ENCODE results near the gene TNS1. TPM values are rescaled to one million over a fixed set of nuclear protein-coding genes. Genes with fewer than 3 reads are reported as not detected.

TNS1 gene
- total and polyA plus RNA-seq, 2 donors (not counting 1 experiment from before 2014, with no cell fraction given): 0.10 to 0.86 TPM

DNA sequence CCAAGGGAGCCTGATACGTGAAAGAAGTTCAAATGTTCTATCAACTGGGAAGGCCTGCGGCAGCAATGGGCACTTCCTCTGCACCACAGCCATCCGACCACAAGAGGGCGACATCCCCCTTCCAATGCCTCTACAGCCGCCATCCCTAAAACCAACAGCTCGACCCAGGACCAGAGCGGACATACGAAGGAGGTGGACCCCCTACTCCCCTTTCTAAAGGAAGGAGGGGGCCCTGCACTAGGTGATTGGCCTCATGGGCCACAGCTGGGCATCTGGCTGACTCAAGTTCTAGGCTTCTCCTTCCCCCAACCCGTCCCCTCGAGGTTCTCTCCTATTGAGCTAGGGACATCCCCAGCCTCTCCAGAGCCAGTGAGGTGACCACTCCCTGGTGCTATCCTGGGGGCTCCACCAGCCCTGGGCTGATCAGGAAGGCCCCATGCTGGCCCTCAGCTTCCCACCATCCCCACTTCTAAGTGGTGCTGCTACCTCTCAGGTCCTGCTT is 217.2 kb downstream of the TNS1 start:
- Mint-ChIP-seq H3K4me1 (peaks cover 16% of the 10 kb centered on the region), H3K4me3 (no peak overlapping the region), H3K27ac (no peak overlapping the region), H3K9me3 (ENCODE audit: insufficient read depth) (peaks cover 3% of the 10 kb centered on the region), H3K27me3 (no peaks in the 10 kb centered on the region)
- H3K27me3 ChIP-seq (replicated peaks in 1 of 4; ENCODE audit: control extremely low read depth in 1 of 4, control insufficient read depth in 3 of 4, insufficient read depth in 4 of 4, low read length in 3 of 4): no peaks in the 10 kb centered on the region
- ATAC-seq (ENCODE audit: low read depth) (peak; percentile 62), DNase-seq (peak; percentile 80)
- H3K4me1 ChIP-seq (ENCODE audit: control insufficient read depth in 2 of 2, insufficient read depth in 2 of 2, low read length in 2 of 2): peaks cover 6 to 17% of the 10 kb centered on the region in 2 donors
- H3K9ac ChIP-seq (ENCODE audit: low read length): no peak overlapping the region
- H2AFZ ChIP-seq (ENCODE audit: insufficient read depth, low read depth, low read length, poor library complexity, severe bottlenecking): peak overlapping the region; percentile 56
- intact Hi-C loops (cut with micrococcal nuclease): loop anchor here (1.0 to 5.0 kb wide), 3 partner anchors 82 to 209 kb away; no protein-coding TSS in a partner anchor
- H3K36me3 ChIP-seq (replicated peaks in 1 of 2; ENCODE audit: control extremely low read depth in 1 of 2, control insufficient read depth in 1 of 2, extremely low read depth in 1 of 2, insufficient read depth in 2 of 2, low read length in 1 of 2): no peaks in the 10 kb centered on the region
- WGBS (ENCODE audit: insufficient coverage): 20% methylated on average over 10 of the region's 10 CpGs
- H3K4me3 ChIP-seq (ENCODE audit: control extremely low read depth in 1 of 5, extremely low read depth in 1 of 5, insufficient read depth in 1 of 5, low read depth in 2 of 5, low read length in 4 of 5): no peak overlapping the region
- POLR2A ChIA-PET: no interaction called here
- H3K4me2 ChIP-seq (replicated peaks; ENCODE audit: low read depth, low read length, poor library complexity, severe bottlenecking): no peak overlapping the region
- no peaks in the 10 kb centered on the region for H3K79me2 ChIP-seq (ENCODE audit: control insufficient read depth, insufficient read depth, low read length)
- H4K20me1 ChIP-seq (ENCODE audit: control insufficient read depth, insufficient read depth, low read length, poor library complexity, severe bottlenecking): no peaks in the 10 kb centered on the region
- TF ChIP-seq, protein P1, sequence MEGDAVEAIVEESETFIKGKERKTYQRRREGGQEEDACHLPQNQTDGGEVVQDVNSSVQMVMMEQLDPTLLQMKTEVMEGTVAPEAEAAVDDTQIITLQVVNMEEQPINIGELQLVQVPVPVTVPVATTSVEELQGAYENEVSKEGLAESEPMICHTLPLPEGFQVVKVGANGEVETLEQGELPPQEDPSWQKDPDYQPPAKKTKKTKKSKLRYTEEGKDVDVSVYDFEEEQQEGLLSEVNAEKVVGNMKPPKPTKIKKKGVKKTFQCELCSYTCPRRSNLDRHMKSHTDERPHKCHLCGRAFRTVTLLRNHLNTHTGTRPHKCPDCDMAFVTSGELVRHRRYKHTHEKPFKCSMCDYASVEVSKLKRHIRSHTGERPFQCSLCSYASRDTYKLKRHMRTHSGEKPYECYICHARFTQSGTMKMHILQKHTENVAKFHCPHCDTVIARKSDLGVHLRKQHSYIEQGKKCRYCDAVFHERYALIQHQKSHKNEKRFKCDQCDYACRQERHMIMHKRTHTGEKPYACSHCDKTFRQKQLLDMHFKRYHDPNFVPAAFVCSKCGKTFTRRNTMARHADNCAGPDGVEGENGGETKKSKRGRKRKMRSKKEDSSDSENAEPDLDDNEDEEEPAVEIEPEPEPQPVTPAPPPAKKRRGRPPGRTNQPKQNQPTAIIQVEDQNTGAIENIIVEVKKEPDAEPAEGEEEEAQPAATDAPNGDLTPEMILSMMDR (IDR thresholded peaks at IDR 0.05): peak; percentile 96
- no peak for TF ChIP-seq EZH2 (IDR thresholded peaks at IDR 0.05; ENCODE audit: borderline replicate concordance, insufficient read depth, low read depth, low read length, poor library complexity, severe bottlenecking)
- H3K9me3 ChIP-seq (ENCODE audit: control extremely low read depth in 1 of 3, control insufficient read depth in 2 of 3, insufficient read depth in 1 of 3, low read length in 2 of 3): peaks cover 0 to 8% (median 5%) of the 10 kb centered on the region in 3 donors
- CTCF ChIA-PET: interaction anchor here (0.7 to 17.1 kb wide), 28 partner anchors 9 to 285 kb away, joined by 3 to 412 read pairs (median 6); partner anchors contain the start of gene RUFY4
- no peak overlapping the region for H3K27ac ChIP-seq (ENCODE audit: low read length in 2 of 2)

DNA sequence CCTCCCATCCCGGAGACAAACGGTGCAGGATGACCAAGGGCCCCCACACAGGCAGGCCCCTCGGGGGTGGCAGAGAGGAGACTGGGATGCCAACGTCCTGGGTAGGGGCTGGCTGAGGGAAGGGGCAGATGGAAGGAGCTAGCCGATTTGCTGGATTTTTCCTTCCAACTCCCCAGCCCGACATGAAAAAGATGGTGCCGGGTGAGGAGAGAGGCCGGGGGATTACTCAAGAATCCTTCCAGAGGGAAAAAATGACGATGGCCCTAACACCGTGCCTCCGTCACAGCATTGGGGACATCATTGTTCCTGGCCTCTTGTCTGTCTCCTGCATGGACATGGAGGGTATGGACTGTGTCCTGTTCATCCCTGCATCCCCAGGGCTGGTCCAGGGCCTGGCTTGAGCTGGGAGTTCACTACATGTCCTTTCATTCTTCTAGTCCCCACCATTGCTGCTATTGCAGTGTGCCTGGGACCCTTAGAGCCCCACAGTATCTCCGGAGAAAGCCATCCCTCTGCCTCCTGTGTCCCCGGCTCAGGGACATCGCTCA is 217.7 kb downstream of the TNS1 start:
- Histone ChIP-seq H4K20me1 (ENCODE audit: control insufficient read depth, insufficient read depth, low read length, poor library complexity, severe bottlenecking) (no peaks in the 10 kb centered on the region), H3K4me1 (ENCODE audit: control insufficient read depth in 2 of 2, insufficient read depth in 2 of 2, low read length in 2 of 2) (peaks cover under 1 to 12% of the 10 kb centered on the region in 2 donors), H3K9ac (ENCODE audit: low read length) (no peak overlapping the region), H3K27me3 (replicated peaks in 1 of 4; ENCODE audit: control extremely low read depth in 1 of 4, control insufficient read depth in 3 of 4, insufficient read depth in 4 of 4, low read length in 3 of 4) (no peaks in the 10 kb centered on the region), H3K9me3 (ENCODE audit: control extremely low read depth in 1 of 3, control insufficient read depth in 2 of 3, insufficient read depth in 1 of 3, low read length in 2 of 3) (peaks cover 0 to 8% (median 5%) of the 10 kb centered on the region in 3 donors), H3K79me2 (ENCODE audit: control insufficient read depth, insufficient read depth, low read length) (no peaks in the 10 kb centered on the region), H3K4me3 (ENCODE audit: control extremely low read depth in 1 of 5, extremely low read depth in 1 of 5, insufficient read depth in 1 of 5, low read depth in 2 of 5, low read length in 4 of 5) (no peak overlapping the region), H2AFZ (ENCODE audit: insufficient read depth, low read depth, low read length, poor library complexity, severe bottlenecking) (peak overlapping the region; percentile 56), H3K4me2 (replicated peaks; ENCODE audit: low read depth, low read length, poor library complexity, severe bottlenecking) (no peak overlapping the region), H3K36me3 (replicated peaks in 1 of 2; ENCODE audit: control extremely low read depth in 1 of 2, control insufficient read depth in 1 of 2, extremely low read depth in 1 of 2, insufficient read depth in 2 of 2, low read length in 1 of 2) (no peaks in the 10 kb centered on the region), H3K27ac (ENCODE audit: low read length in 2 of 2) (no peak overlapping the region)
- ChIA-PET POLR2A (no interaction called here), CTCF (interaction anchor here (0.7 to 17.1 kb wide), 22 partner anchors 9 to 284 kb away, joined by 3 to 412 read pairs (median 12); partner anchors contain the start of gene RUFY4)
- TF ChIP-seq, protein P1 (IDR thresholded peaks at IDR 0.05): no peak
- TF ChIP-seq EZH2 (IDR thresholded peaks at IDR 0.05; ENCODE audit: borderline replicate concordance, insufficient read depth, low read depth, low read length, poor library complexity, severe bottlenecking): no peak
- H3K4me1 Mint-ChIP-seq: peaks cover 11% of the 10 kb centered on the region
- H3K27ac Mint-ChIP-seq: no peak overlapping the region
- ATAC-seq (ENCODE audit: low read depth): no peak
- no peak for DNase-seq
- H3K9me3 Mint-ChIP-seq (ENCODE audit: insufficient read depth): peaks cover 3% of the 10 kb centered on the region
- intact Hi-C loops (cut with micrococcal nuclease): loop anchor here (1.0 to 5.0 kb wide), 3 partner anchors 82 to 209 kb away; no protein-coding TSS in a partner anchor
- WGBS (ENCODE audit: insufficient coverage): 75% methylated on average over 12 of the region's 14 CpGs
- no peaks in the 10 kb centered on the region for H3K27me3 Mint-ChIP-seq
- H3K4me3 Mint-ChIP-seq: no peak overlapping the region

Measured in B cell (primary cell).